ENCODE results near the gene SZRD1.

The SZRD1 gene

GRCh38 chr1:16418823-16419425 lies 51.9 kb downstream of the SZRD1 start:
- Histone ChIP-seq H3K36me3 (no peaks in the 10 kb centered on the region), H3K4me3 (no peak overlapping the region), H3K4me2 (no peak overlapping the region), H3K27me3 (no peaks in the 10 kb centered on the region), H3K27ac (no peak overlapping the region), H3K4me1 (peaks cover 27% of the 10 kb centered on the region), H4K20me1 (no peaks in the 10 kb centered on the region), H3K9ac (no peak overlapping the region), H3K9me3 (no peaks in the 10 kb centered on the region)
- no peak for TF ChIP-seq Cebpa-rat (IDR thresholded peaks at IDR 0.05)

- TF ChIP-seq Cebpa-rat (IDR thresholded peaks at IDR 0.05): peak; percentile 88
- H3K27me3 ChIP-seq: no peaks in the 10 kb centered on the region
- H3K9ac ChIP-seq: no peak overlapping the region
- peak overlapping the region; percentile 73 for H3K4me2 ChIP-seq
- no peaks in the 10 kb centered on the region for H3K36me3 ChIP-seq
- H3K9me3 ChIP-seq: no peaks in the 10 kb centered on the region
- peaks cover 27% of the 10 kb centered on the region for H3K4me1 ChIP-seq
- peak overlapping the region; percentile 50; the same call in 1 of the 2 replicates for H3K27ac ChIP-seq
- H4K20me1 ChIP-seq: no peaks in the 10 kb centered on the region
- no peak overlapping the region for H3K4me3 ChIP-seq
Observed at GRCh38 chr1:16420424-16421118, 53.5 kb downstream of the SZRD1 start.

GRCh38 chr1:16421201-16421600 lies 54.2 kb downstream of the SZRD1 start:
- Histone ChIP-seq H3K9me3 (no peaks in the 10 kb centered on the region), H3K27ac (peak overlapping the region; percentile 50; the same call in 1 of the 2 replicates), H3K4me1 (peaks cover 27% of the 10 kb centered on the region), H3K27me3 (no peaks in the 10 kb centered on the region), H4K20me1 (no peaks in the 10 kb centered on the region), H3K4me3 (no peak overlapping the region), H3K9ac (no peak overlapping the region), H3K36me3 (no peaks in the 10 kb centered on the region), H3K4me2 (peak overlapping the region; percentile 73)
- no peak for TF ChIP-seq Cebpa-rat (IDR thresholded peaks at IDR 0.05)

DNA sequence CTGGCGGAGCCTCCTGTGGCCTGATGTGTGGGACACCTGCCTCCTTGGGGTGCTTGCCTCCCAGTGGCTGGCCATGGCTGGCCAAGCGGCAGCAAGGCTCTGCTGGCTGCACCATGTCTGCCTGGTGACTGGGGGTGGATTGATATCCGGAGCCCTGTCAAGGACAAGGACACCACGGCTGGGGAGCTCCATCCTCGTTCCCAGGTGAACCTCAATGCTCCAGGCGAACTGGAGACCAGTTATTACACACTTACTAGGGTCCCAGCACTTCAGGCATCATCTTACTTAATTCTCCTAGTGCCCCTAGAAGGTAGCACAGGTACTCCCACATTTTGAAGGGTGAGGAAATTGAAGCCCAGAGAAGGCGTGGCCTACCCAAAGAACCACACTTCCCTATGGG lies 55.0 kb downstream of the SZRD1 start:
- no peak overlapping the region for H3K9ac ChIP-seq
- H4K20me1 ChIP-seq: no peaks in the 10 kb centered on the region
- H3K27me3 ChIP-seq: no peaks in the 10 kb centered on the region
- no peaks in the 10 kb centered on the region for H3K36me3 ChIP-seq
- H3K4me2 ChIP-seq: peak overlapping the region; percentile 73
- peaks cover 27% of the 10 kb centered on the region for H3K4me1 ChIP-seq
- H3K27ac ChIP-seq: 0 out of 2 replicates have a peak overlapping the region, but pooled peaks have one; percentile 26
- H3K9me3 ChIP-seq: no peaks in the 10 kb centered on the region
- no peak for TF ChIP-seq Cebpa-rat (IDR thresholded peaks at IDR 0.05)
- H3K4me3 ChIP-seq: no peak overlapping the region

GRCh38 chr1:16425125-16426025 lies 58.3 kb downstream of the SZRD1 start:
- Histone ChIP-seq H3K4me2 (no peak overlapping the region), H3K9me3 (no peaks in the 10 kb centered on the region), H3K27ac (no peak overlapping the region), H3K9ac (no peak overlapping the region), H3K36me3 (no peaks in the 10 kb centered on the region), H3K27me3 (no peaks in the 10 kb centered on the region), H4K20me1 (no peaks in the 10 kb centered on the region), H3K4me1 (peaks cover 19% of the 10 kb centered on the region), H3K4me3 (no peak overlapping the region)
- TF ChIP-seq Cebpa-rat (IDR thresholded peaks at IDR 0.05): no peak

DNA sequence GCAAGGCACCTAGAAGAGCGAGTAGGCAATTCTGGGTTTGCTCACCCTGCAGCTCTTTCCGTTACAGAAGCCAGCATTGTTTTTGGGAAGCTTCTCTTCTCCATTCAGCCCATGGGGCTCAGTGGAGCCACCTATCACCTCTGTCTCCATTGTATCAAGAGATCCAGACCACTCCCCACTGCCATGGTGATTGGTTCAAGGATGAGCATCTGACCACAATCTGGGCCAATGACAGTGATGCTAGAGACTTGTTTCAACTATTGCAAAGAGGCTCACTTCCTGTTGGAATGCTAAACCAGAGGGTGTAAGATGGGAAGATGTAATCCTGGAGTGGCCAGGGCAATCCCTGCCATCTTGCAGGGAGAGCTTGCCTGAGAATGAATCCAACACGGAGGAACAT lies 63.6 kb downstream of the SZRD1 start:
- Histone ChIP-seq H3K9me3 (no peaks in the 10 kb centered on the region), H3K4me1 (peaks cover 14% of the 10 kb centered on the region), H3K4me3 (no peak overlapping the region), H3K27ac (no peak overlapping the region), H3K4me2 (no peak overlapping the region), H3K36me3 (no peaks in the 10 kb centered on the region), H3K9ac (no peak overlapping the region), H4K20me1 (no peaks in the 10 kb centered on the region), H3K27me3 (no peaks in the 10 kb centered on the region)
- TF ChIP-seq Cebpa-rat (IDR thresholded peaks at IDR 0.05): no peak

GRCh38 chr1:16433030-16433429 lies 66.0 kb downstream of the SZRD1 start:
- no peak overlapping the region for H3K9ac ChIP-seq

DNA sequence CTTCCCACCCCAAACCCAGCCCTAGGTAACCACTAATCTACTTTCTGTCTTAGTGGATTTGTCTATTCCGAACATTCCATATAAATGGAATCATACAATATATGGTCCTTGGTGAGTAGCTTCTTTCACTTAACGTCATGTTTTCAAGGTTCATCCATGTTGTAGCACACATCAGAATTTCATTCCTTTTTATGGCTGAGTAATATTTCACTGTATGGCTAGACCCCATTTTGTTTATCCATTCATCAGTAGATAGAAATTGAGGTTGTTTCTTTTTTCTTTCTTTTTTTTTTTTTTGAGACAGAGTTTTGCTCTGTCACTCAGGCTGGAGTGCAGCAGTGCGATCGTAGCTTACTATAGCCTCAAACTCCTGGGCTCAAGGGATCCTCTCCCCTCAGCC lies 67.0 kb downstream of the SZRD1 start:
- Histone ChIP-seq H3K9ac (no peak overlapping the region), H3K4me1 (peaks cover 14% of the 10 kb centered on the region), H3K9me3 (no peaks in the 10 kb centered on the region), H4K20me1 (no peaks in the 10 kb centered on the region), H3K4me3 (no peak overlapping the region), H3K27me3 (no peaks in the 10 kb centered on the region), H3K27ac (no peak overlapping the region), H3K4me2 (no peak overlapping the region), H3K36me3 (no peaks in the 10 kb centered on the region)
- TF ChIP-seq Cebpa-rat (IDR thresholded peaks at IDR 0.05): no peak

More at GRCh38 chr1:16433030-16433429, 66.0 kb downstream of the SZRD1 start:
- H4K20me1 ChIP-seq: no peaks in the 10 kb centered on the region
- H3K4me2 ChIP-seq: peak overlapping the region; percentile 72
- no peak for TF ChIP-seq Cebpa-rat (IDR thresholded peaks at IDR 0.05)
- no peaks in the 10 kb centered on the region for H3K9me3 ChIP-seq
- H3K27ac ChIP-seq: peak overlapping the region; percentile 48
- H3K27me3 ChIP-seq: no peaks in the 10 kb centered on the region
- no peak overlapping the region for H3K4me3 ChIP-seq
- no peaks in the 10 kb centered on the region for H3K36me3 ChIP-seq
- peaks cover 14% of the 10 kb centered on the region for H3K4me1 ChIP-seq

GRCh38 chr1:16434501-16434900 lies 67.5 kb downstream of the SZRD1 start:
- H4K20me1 ChIP-seq: no peaks in the 10 kb centered on the region
- no peak overlapping the region for H3K27ac ChIP-seq
- no peak overlapping the region for H3K9ac ChIP-seq
- no peak overlapping the region for H3K4me2 ChIP-seq
- H3K4me3 ChIP-seq: no peak overlapping the region
- H3K27me3 ChIP-seq: no peaks in the 10 kb centered on the region
- H3K9me3 ChIP-seq: no peaks in the 10 kb centered on the region
- peaks cover 14% of the 10 kb centered on the region for H3K4me1 ChIP-seq
- H3K36me3 ChIP-seq: no peaks in the 10 kb centered on the region
- no peak for TF ChIP-seq Cebpa-rat (IDR thresholded peaks at IDR 0.05)
